ENCODE measurements around the gene BCL6.

DNA sequence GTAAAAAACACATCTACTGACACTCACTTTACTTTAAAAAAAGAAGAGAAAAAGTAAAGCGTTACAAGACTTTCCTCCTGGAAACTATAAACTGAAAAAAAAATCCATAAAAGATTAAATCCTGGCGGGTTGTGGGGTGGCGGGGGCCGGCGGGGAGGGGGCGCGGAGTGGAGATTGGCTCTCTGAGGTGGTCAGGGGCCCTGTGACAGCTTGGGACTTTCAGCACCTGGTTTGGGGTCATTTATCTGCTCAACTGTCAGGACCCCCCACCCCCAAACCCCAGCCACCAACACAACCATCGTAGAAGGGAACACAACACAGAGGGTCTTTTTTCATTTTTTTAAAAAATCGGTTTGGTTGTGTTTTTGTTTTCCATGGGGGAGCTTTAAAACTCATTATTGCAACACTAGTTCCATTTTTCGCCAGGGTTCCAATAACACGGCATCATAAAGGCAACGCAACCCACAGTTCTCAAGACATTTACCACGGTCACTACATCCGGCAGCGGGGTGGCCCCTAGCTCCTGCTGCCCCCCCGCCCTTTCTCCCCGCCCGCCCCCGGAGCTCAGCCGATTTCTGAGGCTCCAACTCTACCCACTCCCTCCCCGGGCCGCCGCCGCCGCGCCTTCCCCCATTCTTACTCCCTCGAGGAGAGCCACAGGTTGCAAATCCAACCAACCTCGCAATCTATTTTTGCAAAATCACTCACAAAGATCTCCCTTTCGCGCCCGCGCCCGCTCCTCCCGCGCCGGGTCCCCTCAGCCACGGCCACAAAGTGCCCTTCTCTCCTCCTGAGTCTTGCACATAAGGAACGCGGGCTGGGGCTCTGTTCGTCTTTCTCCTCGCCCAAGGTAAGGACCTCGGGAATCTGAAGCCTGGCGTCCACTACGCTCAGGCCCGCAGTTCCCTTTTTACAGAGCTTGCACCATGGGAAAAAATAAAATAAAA, 1.8 kb downstream of the BCL6 start:
- TF ChIP-seq CTCF (IDR thresholded peaks at IDR 0.05; ENCODE audit: insufficient read depth, low read depth, low read length) (no peak), EZH2 (IDR thresholded peaks at IDR 0.05; ENCODE audit: insufficient read depth, low read length) (no peak)
